Activated CD4-positive, alpha-beta T cell treated with anti-CD3 and anti-CD28 coated beads for 4 hours (primary cell): ENCODE results near the gene RHOBTB3.
"Not testable (repeated sequence)": the region's sequence is repeated elsewhere in the genome, so short reads cannot be mapped to it uniquely, and the experiment has no call there.

Experiments
- DNase-seq, 2 donors: peaks; one replicate each; pipeline ENCODE4 v3.0.0-alpha.2; 2020

RHOBTB3 gene

GRCh38 chr5:95803271-95804148 lies 72.4 kb downstream of the RHOBTB3 start:
- no peak for DNase-seq

- no peak for DNase-seq
These were observed 73.8 kb downstream of the RHOBTB3 start for GRCh38 chr5:95804736-95805539.

- DNase-seq: no peak
These were observed 75.6 kb downstream of the RHOBTB3 start for GRCh38 chr5:95806687-95807086.

GRCh38 chr5:95808013-95808685 lies 77.0 kb downstream of the RHOBTB3 start:
- no peak for DNase-seq

GRCh38 chr5:95808686-95809413 lies 77.7 kb downstream of the RHOBTB3 start:
- DNase-seq: peak; percentile 63 to 75

- DNase-seq: no peak
These were observed 78.4 kb downstream of the RHOBTB3 start for GRCh38 chr5:95809414-95809960.

GRCh38 chr5:95810305-95811125 lies 79.4 kb downstream of the RHOBTB3 start:
- DNase-seq: no peak

- not testable (repeated sequence) for DNase-seq
These were observed 79.9 kb downstream of the RHOBTB3 start for GRCh38 chr5:95811126-95811423.

- DNase-seq: not testable (repeated sequence)
These were observed 80.4 kb downstream of the RHOBTB3 start for GRCh38 chr5:95811461-95812073.

- DNase-seq: peak in 1 of 2 donors; percentile 32
These were observed 80.9 kb downstream of the RHOBTB3 start for GRCh38 chr5:95812074-95812471.

- not testable (repeated sequence) for DNase-seq
These were observed 81.9 kb downstream of the RHOBTB3 start for GRCh38 chr5:95813035-95813434.

GRCh38 chr5:95815155-95815729 lies 84.1 kb downstream of the RHOBTB3 start:
- no peak for DNase-seq

- DNase-seq: no peak
These were observed 85.2 kb downstream of the RHOBTB3 start for GRCh38 chr5:95816341-95816740.

- no peak for DNase-seq
These were observed 85.6 kb downstream of the RHOBTB3 start for GRCh38 chr5:95816776-95817175.

- DNase-seq: peak in 1 of 2 donors; percentile 28
These were observed 86.3 kb downstream of the RHOBTB3 start for GRCh38 chr5:95817430-95817829.

GRCh38 chr5:95818181-95819147 lies 87.3 kb downstream of the RHOBTB3 start:
- no peak for DNase-seq

GRCh38 chr5:95821110-95822021 lies 90.2 kb downstream of the RHOBTB3 start:
- no peak for DNase-seq

GRCh38 chr5:95822043-95822541 lies 91.0 kb downstream of the RHOBTB3 start:
- DNase-seq: no peak
